Breast epithelium (tissue), 3 donors: Measurements from ENCODE around the gene ARL5A.

ENCODE experiments used
- CTCF ChIP-seq, 3 donors: fragments of 450-650 bp; IDR thresholded peaks; one replicate each; pipeline ENCODE4 v1.5.1; 2016 to 2017; ENCODE audit warnings: antibody characterized with exemption in 3 of 3, mild to moderate bottlenecking in 3 of 3, moderate library complexity in 3 of 3
- POLR2A ChIP-seq: fragments of 450-650 bp; IDR thresholded peaks from one replicate; pipeline ENCODE4 v1.6.1; 2016; ENCODE audit warnings: antibody characterized with exemption, mild to moderate bottlenecking, moderate library complexity
- POLR2AphosphoS5 ChIP-seq, 3 donors: sonication (generic); formaldehyde crosslinking; IDR thresholded peaks; one replicate each; pipeline ENCODE4 v1.6.1; 2017; ENCODE audit warnings: antibody characterized with exemption in 3 of 3

- no peak for TF ChIP-seq CTCF (IDR thresholded peaks at IDR 0.05)
- no peak for TF ChIP-seq POLR2AphosphoS5 (IDR thresholded peaks at IDR 0.05)
- TF ChIP-seq POLR2A, result no peak
Measured at GRCh38 chr2:151769606-151770005, 58.6 kb downstream of the ARL5A start.
